Right lobe of liver (tissue), 6 donors: Measurements from ENCODE around the gene HSD17B12. TPM values are rescaled to one million over a fixed set of nuclear protein-coding genes. Genes with fewer than 3 reads are reported as not detected.
"Not testable (repeated sequence)": the region's sequence is repeated elsewhere in the genome, so short reads cannot be mapped to it uniquely, and the experiment has no call there.

Source experiments
- ATAC-seq, 4 donors: fragments of 200-7000 bp; cut with Tn5 transposase; one replicate each; pipeline ENCODE4 v1.9.1; 2020; ENCODE audit warnings: mild to moderate bottlenecking in 4 of 4, moderate library complexity in 4 of 4
- DNase-seq, 3 donors: peaks; one replicate each; pipeline ENCODE4 v3.0.0-alpha.2; 2020
- H3K27ac ChIP-seq, 3 donors: fragments of 200-600 bp; one replicate each; pipeline ENCODE4 v1.8.0; 2022
- H3K27me3 ChIP-seq, 2 donors: fragments of 200-600 bp; one replicate each; pipeline ENCODE4 v1.8.0; 2022
- H3K36me3 ChIP-seq, 4 donors: fragments of 200-600 bp; sonication (generic) in 1 of 4; one replicate each; pipeline versions ENCODE4 v1.5.1 to v1.8.0; 2017 to 2022; ENCODE audit warnings: control low read depth in 1 of 4
- H3K4me1 ChIP-seq, 4 donors: fragments of 200-600 bp; sonication (generic) in 1 of 4; one replicate each; pipeline versions ENCODE4 v1.5.1 to v1.8.0; 2017 to 2022; ENCODE audit warnings: control low read depth in 1 of 4
- H3K4me3 ChIP-seq, 3 donors: fragments of 200-600 bp; one replicate each; pipeline ENCODE4 v1.8.0; 2022
- H3K9me3 ChIP-seq, 4 donors: fragments of 200-600 bp; sonication (generic) in 1 of 4; one replicate each; pipeline versions ENCODE4 v1.5.1 to v1.8.0; 2017 to 2022; ENCODE audit warnings: control low read depth in 1 of 4
- CTCF ChIP-seq, 4 donors: fragments of 200-600 bp in 3 of 4; fragments of 450-650 bp in 1 of 4; IDR thresholded peaks; one replicate each; pipeline versions ENCODE4 v1.5.1 to v1.8.0; 2016 to 2022; ENCODE audit warnings: antibody characterized with exemption in 4 of 4, mild to moderate bottlenecking in 2 of 4
- POLR2A ChIP-seq: fragments of 450-650 bp; IDR thresholded peaks from one replicate; pipeline ENCODE4 v1.6.1; 2017; ENCODE audit warnings: antibody characterized with exemption, mild to moderate bottlenecking
- WGBS: methylation state at CpG from one replicate; pipeline ENCODE4 v1.1.6; 2018; ENCODE audit warnings: low coverage, low lambda C conversion rate; ENCODE audit not compliant: insufficient coverage; ENCODE audit errors: missing lambda C conversion rate; 5-methylcytosine and 5-hydroxymethylcytosine counted together
- intact Hi-C, 2 donors: fragments of 100-400 bp; cut with DNase I; formaldehyde crosslinking; loops; one replicate each; pipeline versions ENCODE4 v1.11.2 to v1.14.1; 2022
- total RNA-seq, 6 experiments: library from RNA; depleted of rRNA in 2 of 6; stranded (reverse); fragments of >200 nt in 2 of 6; fragmentation: NEBNext Ultra II Directional in 3 of 6; extraction: Animal tissue kit (Norgen Biotek cat#: 25700) in 3 of 6; gene quantifications; one replicate each; pipeline versions ENCODE4 v1.1.0 to v1.2.4, GENCODE V29; 2016 to 2023
- donor health status: DM: no; HTN: yes; CAD: no.
- donor health status: DM: no; HTN: no; CAD: no.
- donor health status: DM: no; HTN: no; CAD: no.
- donor health status: DM: no; HTN: yes; CAD: no.
- donor health status: DM: no; HTN: yes; CAD: no.

HSD17B12 gene
- total RNA-seq, 6 experiments from 2014 or later = 68.3 to 107 (median 93.2) TPM

- WGBS = 69% methylated on average over 4 of the region's 4 CpGs
- ATAC-seq = no peak
- intact Hi-C loops = no loop called here
- Histone ChIP-seq H3K4me3 (no peak overlapping the region), H3K27me3 (no peaks in the 10 kb centered on the region), H3K9me3 (no peaks in the 10 kb centered on the region), H3K4me1 (no peaks in the 10 kb centered on the region), H3K36me3 (no peaks in the 10 kb centered on the region), H3K27ac (no peak overlapping the region)
- no peak for DNase-seq
- no peak for TF ChIP-seq CTCF (IDR thresholded peaks at IDR 0.05)
- TF ChIP-seq POLR2A = no peak
Observed at GRCh38 chr11:43751726-43752125, 71.2 kb downstream of the HSD17B12 start.

GRCh38 chr11:43756575-43756974 lies 76.0 kb downstream of the HSD17B12 start:
- Histone ChIP-seq H3K27me3 (no peaks in the 10 kb centered on the region), H3K36me3 (peaks cover 0 to 2% (median 0%) of the 10 kb centered on the region in 4 donors), H3K27ac (no peak overlapping the region), H3K4me1 (no peaks in the 10 kb centered on the region), H3K4me3 (no peak overlapping the region), H3K9me3 (no peaks in the 10 kb centered on the region)
- TF ChIP-seq POLR2A (no peak), CTCF (IDR thresholded peaks at IDR 0.05) (no peak)
- intact Hi-C loops = no loop called here
- 97% methylated on average over 3 of the region's 3 CpGs for WGBS
- no peak for DNase-seq
- no peak for ATAC-seq

- H3K27me3 ChIP-seq = no peaks in the 10 kb centered on the region
- H3K27ac ChIP-seq = no peak overlapping the region
- DNase-seq = no peak
- no peak for TF ChIP-seq POLR2A
- no peak for TF ChIP-seq CTCF (IDR thresholded peaks at IDR 0.05)
- peaks cover 0 to 2% (median 0%) of the 10 kb centered on the region in 4 donors for H3K36me3 ChIP-seq
- ATAC-seq = no peak
- intact Hi-C loops = no loop called here
- 59% methylated on average over 4 of the region's 4 CpGs for WGBS
- no peak overlapping the region for H3K4me3 ChIP-seq
- no peaks in the 10 kb centered on the region for H3K4me1 ChIP-seq
- H3K9me3 ChIP-seq = no peaks in the 10 kb centered on the region
Observed at GRCh38 chr11:43758927-43759326, 78.4 kb downstream of the HSD17B12 start.

- DNase-seq (no peak), ATAC-seq (no peak)
- intact Hi-C loops = no loop called here
- Histone ChIP-seq H3K9me3 (peaks cover 0 to 9% (median 0%) of the 10 kb centered on the region in 4 donors), H3K27ac (no peak overlapping the region), H3K4me3 (no peak overlapping the region), H3K27me3 (no peaks in the 10 kb centered on the region), H3K4me1 (no peaks in the 10 kb centered on the region), H3K36me3 (peaks cover 0 to 2% (median 0%) of the 10 kb centered on the region in 4 donors)
- WGBS = 93% methylated on average over 2 of the region's 2 CpGs
- no peak for TF ChIP-seq POLR2A
- no peak for TF ChIP-seq CTCF (IDR thresholded peaks at IDR 0.05)
Observed at GRCh38 chr11:43760902-43761301, 80.4 kb downstream of the HSD17B12 start.

GRCh38 chr11:43765194-43765593 lies 84.7 kb downstream of the HSD17B12 start:
- no peak overlapping the region for H3K4me3 ChIP-seq
- intact Hi-C loops = no loop called here
- no peaks in the 10 kb centered on the region for H3K27me3 ChIP-seq
- ATAC-seq = no peak
- no peaks in the 10 kb centered on the region for H3K36me3 ChIP-seq
- no peak overlapping the region for H3K27ac ChIP-seq
- WGBS = 100% methylated on average over 1 of the region's 1 CpG
- DNase-seq = no peak
- H3K9me3 ChIP-seq = peaks cover 0 to 9% (median 0%) of the 10 kb centered on the region in 4 donors
- TF ChIP-seq CTCF (IDR thresholded peaks at IDR 0.05) (no peak), POLR2A (no peak)
- no peaks in the 10 kb centered on the region for H3K4me1 ChIP-seq

- H3K36me3 ChIP-seq, DNase-seq, intact Hi-C loops: not testable (repeated sequence)
Observed at GRCh38 chr11:43768654-43769053, 88.1 kb downstream of the HSD17B12 start.

More at GRCh38 chr11:43768654-43769053, 88.1 kb downstream of the HSD17B12 start:
- H3K9me3 ChIP-seq, H3K4me3 ChIP-seq, H3K27me3 ChIP-seq, H3K27ac ChIP-seq, H3K4me1 ChIP-seq, ATAC-seq: not testable (repeated sequence)
- WGBS = 93% methylated on average over 5 of the region's 5 CpGs
